ENCODE measurements around the gene KCNJ6. TPM values are rescaled to one million over a fixed set of nuclear protein-coding genes. Genes with fewer than 3 reads are reported as not detected.

The KCNJ6 gene
- total and polyA plus RNA-seq, 2 experiments from 2014 or later, result not detected

- Histone ChIP-seq H3K27ac (no peak overlapping the region), H3K27me3 (peaks cover 4% of the 10 kb centered on the region), H3K36me3 (no peaks in the 10 kb centered on the region), H3K4me1 (ENCODE audit: low read depth) (no peaks in the 10 kb centered on the region), H3K9me3 (ENCODE audit: low read depth) (no peaks in the 10 kb centered on the region), H3K4me3 (no peak overlapping the region)
- TF ChIP-seq, protein P1, sequence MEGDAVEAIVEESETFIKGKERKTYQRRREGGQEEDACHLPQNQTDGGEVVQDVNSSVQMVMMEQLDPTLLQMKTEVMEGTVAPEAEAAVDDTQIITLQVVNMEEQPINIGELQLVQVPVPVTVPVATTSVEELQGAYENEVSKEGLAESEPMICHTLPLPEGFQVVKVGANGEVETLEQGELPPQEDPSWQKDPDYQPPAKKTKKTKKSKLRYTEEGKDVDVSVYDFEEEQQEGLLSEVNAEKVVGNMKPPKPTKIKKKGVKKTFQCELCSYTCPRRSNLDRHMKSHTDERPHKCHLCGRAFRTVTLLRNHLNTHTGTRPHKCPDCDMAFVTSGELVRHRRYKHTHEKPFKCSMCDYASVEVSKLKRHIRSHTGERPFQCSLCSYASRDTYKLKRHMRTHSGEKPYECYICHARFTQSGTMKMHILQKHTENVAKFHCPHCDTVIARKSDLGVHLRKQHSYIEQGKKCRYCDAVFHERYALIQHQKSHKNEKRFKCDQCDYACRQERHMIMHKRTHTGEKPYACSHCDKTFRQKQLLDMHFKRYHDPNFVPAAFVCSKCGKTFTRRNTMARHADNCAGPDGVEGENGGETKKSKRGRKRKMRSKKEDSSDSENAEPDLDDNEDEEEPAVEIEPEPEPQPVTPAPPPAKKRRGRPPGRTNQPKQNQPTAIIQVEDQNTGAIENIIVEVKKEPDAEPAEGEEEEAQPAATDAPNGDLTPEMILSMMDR (IDR thresholded peaks at IDR 0.05; ENCODE audit: low read depth, low read length), result no peak
- no peak for DNase-seq (ENCODE audit: low read depth in 1 of 2, low spot score in 1 of 2)
These were observed 242.3 kb downstream of the KCNJ6 start for GRCh38 chr21:37673801-37674575.

DNA sequence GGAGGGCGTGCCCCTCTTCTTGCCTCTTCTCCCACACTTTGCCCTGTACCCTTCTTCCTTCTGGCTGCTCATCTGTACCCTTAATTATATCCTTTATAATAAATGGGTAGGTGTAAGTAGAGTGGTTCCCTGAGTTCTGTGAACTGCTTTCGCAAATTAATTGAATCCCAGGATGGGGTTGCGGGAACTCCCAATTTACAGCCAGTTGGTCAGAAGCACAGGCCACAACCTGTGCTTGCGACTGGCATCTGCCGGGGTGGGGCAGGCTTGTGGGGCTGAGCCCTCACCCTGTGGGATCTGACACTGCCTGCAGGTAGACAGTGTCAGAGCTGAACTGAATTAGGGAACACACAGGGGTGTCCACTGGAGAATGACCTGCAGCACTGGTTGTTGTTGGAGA is 244.9 kb downstream of the KCNJ6 start:
- Histone ChIP-seq H3K27ac (no peak overlapping the region), H3K4me1 (ENCODE audit: low read depth) (no peaks in the 10 kb centered on the region), H3K27me3 (peaks cover 4% of the 10 kb centered on the region), H3K4me3 (no peak overlapping the region), H3K9me3 (ENCODE audit: low read depth) (no peaks in the 10 kb centered on the region), H3K36me3 (no peaks in the 10 kb centered on the region)
- TF ChIP-seq, protein P1 (IDR thresholded peaks at IDR 0.05; ENCODE audit: low read depth, low read length), result no peak
- DNase-seq (ENCODE audit: low read depth in 1 of 2, low spot score in 1 of 2), result no peak

DNA sequence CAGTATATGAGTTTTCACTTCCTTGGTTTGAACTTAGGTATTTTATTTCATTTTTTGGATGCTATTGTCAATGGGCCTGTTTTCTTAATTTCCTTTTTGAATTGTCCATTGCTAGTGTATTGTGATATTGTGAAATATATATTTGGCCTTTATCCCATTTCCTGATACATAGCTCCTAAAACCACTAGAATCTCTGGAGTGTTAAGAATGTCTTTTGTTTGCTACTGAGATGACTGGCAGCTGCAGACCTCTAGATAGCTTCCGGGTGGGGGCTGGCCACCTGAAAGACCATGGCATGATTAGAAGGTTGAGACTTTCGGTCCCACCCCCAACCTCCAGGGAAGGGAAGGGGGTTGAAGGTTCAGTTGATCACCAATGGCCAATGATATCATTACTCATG is 245.4 kb downstream of the KCNJ6 start:
- H3K27ac ChIP-seq, result no peak overlapping the region
- no peaks in the 10 kb centered on the region for H3K4me1 ChIP-seq (ENCODE audit: low read depth)
- no peaks in the 10 kb centered on the region for H3K9me3 ChIP-seq (ENCODE audit: low read depth)
- H3K4me3 ChIP-seq, result no peak overlapping the region
- peak in 1 of 2 donors; percentile 86 for DNase-seq (ENCODE audit: low read depth in 1 of 2, low spot score in 1 of 2)
- no peaks in the 10 kb centered on the region for H3K36me3 ChIP-seq
- TF ChIP-seq, protein P1 (IDR thresholded peaks at IDR 0.05; ENCODE audit: low read depth, low read length), result no peak
- peaks cover 4% of the 10 kb centered on the region for H3K27me3 ChIP-seq

GRCh38 chr21:37669249-37669648 is 247.0 kb downstream of the KCNJ6 start:
- Histone ChIP-seq H3K27me3 (no peaks in the 10 kb centered on the region), H3K9me3 (ENCODE audit: low read depth) (no peaks in the 10 kb centered on the region), H3K4me3 (no peak overlapping the region), H3K4me1 (ENCODE audit: low read depth) (no peaks in the 10 kb centered on the region), H3K36me3 (no peaks in the 10 kb centered on the region), H3K27ac (no peak overlapping the region)
- TF ChIP-seq, protein P1 (IDR thresholded peaks at IDR 0.05; ENCODE audit: low read depth, low read length), result no peak
- no peak for DNase-seq (ENCODE audit: low read depth in 1 of 2, low spot score in 1 of 2)

- TF ChIP-seq, protein P1 (IDR thresholded peaks at IDR 0.05; ENCODE audit: low read depth, low read length), result no peak
- Histone ChIP-seq H3K4me3 (no peak overlapping the region), H3K27ac (no peak overlapping the region), H3K9me3 (ENCODE audit: low read depth) (no peaks in the 10 kb centered on the region), H3K27me3 (no peaks in the 10 kb centered on the region), H3K4me1 (ENCODE audit: low read depth) (no peaks in the 10 kb centered on the region), H3K36me3 (no peaks in the 10 kb centered on the region)
- DNase-seq (ENCODE audit: low read depth in 1 of 2, low spot score in 1 of 2), result no peak
These were observed 247.6 kb downstream of the KCNJ6 start for GRCh38 chr21:37668462-37669239.
